GM19328 (cell line): ENCODE results near the gene AMZ1.
"Not testable (repeated sequence)": the region's sequence is repeated elsewhere in the genome, so short reads cannot be mapped to it uniquely, and the experiment has no call there.

ENCODE experiments used
- ATAC-seq: cut with Tn5 transposase; IDR thresholded peaks from one replicate; pipeline ENCODE4 v1.9.1; 2021; ENCODE audit warnings: mild to moderate bottlenecking, moderate library complexity; ENCODE audit not compliant: unreplicated experiment

The AMZ1 gene

DNA sequence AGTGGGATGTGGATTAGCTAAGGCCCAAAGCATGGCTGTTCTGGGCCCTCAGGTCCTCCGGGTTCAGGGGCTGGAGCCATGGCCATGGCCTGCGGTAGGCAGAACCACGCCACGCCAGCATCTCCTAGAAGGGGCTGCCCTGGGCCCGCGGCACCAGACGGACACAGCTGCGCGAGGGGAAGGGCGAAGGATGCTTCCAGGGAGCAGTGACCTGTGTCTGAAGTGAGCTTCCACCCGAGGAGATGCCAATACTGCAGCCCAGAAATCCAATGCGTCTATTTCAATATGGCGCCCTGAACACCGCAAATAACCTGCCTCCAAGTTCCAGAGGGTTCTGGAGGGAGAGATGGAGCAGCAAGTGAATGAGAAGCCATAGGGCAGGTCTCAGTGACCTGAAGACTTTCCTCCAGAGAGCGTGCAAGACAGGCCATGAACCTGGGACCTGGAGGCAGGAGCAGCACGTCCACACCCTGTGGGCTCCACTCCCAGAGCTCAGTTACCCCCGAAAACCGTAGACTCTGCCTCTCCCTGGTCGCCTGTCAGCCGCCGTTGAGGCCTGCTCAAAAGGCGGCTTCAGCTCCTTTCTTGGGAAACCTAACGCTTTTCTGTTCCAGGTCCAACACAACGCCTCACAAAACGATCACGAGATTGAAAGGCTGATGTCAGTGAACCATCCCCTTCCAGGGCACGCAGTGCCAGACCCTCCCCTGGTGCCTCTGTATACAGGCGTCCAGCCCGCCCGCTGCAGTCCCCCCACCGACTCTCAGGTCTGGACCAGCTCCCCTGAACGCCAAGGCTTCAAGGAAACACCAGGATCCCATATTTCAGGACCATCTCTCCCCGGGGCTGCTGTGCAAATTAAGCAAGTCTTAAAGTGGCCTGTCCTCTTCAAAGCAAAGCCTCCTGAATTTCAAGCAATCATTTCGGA lies 37.4 kb downstream of the AMZ1 start:
- ATAC-seq: no peak

DNA sequence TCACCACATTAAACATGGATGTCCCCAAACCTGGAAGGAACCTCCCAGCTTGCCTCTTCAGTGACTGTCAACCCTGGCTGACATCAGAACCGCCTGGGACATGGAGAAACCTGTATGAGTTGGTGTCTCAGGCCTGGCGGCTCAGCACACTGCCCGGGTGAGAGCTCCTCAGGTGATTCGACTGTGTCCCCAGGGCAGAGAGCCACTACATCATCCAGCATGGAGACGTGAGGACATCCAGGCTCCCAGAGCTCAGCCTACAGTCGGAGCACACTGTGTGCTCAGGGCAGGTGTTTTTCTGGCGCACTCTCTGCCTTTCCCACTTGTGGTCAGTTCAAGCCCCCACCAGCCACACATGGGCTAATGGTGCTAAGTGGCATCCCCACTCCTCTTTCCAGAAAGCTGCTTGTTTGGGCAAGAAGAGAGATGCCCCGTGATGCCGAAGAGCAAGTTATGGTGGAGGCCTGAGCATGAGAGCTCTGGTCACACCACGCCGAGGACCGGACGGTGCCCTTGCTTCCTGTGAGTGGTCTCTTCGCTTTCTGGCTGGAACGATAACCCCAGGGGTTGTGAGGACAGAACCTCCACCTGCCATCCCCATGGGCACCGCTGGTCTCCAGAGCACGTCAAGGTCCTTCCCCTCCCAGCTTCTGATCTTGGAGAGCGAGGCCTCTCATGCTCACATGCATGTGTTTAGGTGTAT lies 38.5 kb downstream of the AMZ1 start:
- no peak for ATAC-seq

DNA sequence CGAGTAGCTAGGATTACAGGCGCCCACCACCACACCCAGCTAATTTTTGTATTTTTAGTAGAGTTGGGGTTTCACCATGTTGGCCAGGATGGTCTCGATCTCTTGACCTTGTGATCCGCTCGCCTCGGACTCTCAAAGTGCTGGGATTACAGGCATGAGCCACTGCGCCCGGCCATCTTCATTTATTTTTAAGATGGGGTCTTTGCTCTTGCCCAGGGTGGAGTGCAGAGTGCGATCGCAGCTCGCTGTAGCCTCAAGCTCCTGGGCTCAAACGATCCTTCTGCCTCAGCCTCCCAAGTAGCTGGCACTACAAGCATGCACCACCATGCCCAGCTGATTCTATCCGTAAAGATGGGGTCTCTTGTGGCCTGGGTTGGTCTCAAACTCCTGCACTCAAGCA lies 39.2 kb downstream of the AMZ1 start:
- ATAC-seq: not testable (repeated sequence)

DNA sequence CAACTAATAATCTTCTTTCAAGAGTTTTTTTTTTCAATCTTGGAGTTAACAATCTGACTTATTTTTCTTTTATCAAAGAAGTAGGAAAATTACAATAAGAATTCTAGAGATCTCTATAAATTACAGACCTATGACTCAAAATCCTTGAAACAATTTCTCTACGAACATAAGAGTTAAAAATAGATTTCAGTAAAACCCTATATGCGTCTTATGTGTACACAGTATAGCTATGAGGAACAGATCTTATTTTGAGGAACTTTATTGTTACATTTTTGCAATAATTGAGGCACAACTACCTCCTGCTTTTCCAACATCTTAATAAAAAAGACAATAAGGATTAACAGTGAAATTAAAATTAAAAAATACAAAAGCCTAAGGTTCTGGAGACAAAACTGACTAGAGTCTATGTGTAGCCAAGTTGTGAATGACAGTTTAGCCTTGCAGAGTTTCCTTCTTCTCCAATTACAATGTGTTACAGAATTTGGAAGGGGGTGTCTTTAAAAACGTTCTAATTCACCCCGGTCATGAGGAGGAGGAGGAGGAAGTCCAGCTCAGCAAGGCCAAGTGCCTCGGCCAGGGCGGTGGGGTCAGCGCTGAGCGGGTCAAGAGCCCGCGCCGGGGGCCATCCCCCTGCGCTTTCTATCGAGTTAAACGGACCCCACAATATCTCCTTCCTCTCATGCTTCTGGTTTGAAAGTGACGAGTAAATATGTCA lies 40.5 kb downstream of the AMZ1 start:
- ATAC-seq: no peak

DNA sequence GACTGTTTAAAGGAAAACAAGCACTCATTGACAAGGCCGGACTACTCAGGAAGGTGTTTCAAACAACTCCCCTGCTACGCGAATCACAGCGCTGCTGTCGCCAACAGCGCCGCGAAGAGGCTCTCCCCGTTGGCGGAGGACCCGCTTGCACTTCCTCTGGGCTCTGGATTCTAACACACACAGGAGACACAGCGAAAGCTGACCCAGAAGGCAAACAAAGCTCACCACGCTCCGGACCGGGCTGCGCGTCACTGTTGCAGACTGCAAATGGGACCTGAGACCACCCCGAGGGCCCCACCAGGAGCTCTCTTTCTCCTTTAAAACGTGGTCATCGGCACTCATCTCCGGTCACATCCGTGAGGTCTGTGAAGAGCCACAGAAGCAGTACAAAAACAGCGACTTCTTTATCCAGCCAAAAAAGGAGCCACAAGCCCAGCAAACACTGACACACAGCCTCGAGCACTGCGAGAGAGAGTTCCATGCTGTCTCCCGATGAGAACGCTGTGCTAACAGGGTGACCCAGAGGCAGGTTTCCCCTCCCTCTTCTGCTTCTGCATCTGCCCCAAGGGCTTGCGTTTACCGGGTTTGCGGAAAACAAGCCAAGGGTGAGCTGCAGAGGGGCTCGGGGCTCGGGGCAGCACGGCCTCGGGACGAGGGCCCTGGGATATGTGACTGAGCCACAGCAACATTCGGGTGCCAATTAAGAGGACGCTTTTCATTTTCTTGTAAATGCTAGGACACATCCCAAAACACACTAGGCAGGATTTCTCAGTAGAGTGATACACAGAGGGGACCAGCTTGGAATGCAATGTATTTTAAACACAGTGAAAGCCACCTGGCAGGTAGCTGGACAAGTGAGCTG lies 41.3 kb downstream of the AMZ1 start:
- no peak for ATAC-seq

DNA sequence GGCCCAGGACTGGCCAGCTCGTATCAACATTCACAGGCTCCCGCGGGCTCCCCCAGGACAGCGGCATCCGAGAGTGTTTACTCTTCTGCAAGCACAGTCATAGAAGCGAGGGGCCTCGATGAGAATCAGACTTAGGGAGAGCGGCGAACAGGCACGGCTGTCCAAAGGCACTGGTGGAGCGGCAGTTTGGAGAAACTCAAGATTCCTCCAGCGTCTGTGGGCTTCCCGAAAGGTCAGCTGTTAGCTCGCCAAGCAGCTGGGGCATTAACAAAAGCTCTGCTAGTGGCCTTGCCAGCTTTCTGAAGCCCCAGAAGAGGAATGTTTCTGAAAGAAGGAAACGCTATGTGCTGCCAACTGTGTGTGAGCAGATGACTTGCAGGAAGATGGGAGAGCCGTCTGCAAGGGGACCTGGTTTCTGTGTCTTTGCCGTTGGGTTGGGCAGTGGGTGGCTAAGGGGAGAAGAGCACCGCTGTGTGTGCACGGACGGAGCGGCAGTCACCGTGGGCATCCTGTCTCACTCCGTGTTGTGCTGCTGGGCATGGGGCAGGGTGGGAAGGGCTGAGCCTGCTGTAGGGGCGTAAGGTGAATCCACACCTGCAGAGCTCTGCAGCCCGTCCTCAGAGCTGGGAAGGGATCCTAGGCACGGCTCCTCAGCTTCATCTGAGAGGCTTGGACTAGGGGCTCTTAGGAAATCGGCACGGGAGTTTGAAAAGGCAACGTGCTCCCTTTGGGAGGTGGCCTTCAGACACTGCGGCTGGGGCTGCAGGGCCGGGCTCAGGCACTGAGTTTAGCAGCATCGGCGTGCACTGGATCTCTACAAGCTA lies 42.1 kb downstream of the AMZ1 start:
- ATAC-seq: no peak

DNA sequence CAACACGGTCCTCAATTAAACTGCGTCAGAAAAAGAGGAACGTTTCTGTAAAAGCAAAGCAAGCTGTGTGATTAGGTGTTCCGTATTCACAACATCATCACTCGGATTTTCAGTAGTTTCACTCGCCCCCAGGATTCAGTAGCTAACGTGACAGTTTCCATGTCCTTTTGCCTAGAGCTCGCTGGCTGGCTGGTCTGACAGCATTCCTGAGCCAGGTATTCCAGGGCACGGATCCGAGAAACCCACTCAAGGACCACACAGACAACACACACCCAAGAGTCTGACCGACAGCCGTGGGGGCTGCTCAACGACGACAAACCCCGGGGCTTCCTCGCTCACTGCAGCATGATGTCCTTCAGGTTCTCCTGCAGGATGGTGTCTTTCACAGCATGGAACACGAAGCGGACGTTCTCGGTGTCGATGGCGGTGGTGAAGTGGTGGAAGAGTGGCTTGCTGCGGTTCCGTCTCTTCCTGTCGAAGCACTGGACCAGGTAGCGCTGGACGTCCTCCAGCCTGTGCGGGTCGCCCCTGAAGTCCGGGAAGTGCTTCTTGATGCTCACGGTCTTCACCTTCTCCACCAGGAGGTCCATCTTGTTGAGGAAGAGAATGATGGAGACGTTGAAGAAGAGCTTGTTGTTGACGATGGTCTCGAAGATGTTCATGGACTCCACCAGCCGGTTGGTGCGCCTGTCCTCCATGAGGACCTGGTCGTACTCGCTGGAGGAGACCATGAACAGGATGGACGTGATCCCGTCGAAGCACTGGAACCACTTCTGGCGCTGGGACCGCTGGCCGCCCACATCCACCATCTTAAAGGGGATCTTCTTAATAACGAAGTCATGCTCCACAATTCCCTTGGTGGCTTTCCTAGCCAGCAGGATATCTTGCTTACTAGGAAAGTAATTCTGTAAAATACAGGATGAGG lies 43.1 kb downstream of the AMZ1 start:
- no peak for ATAC-seq

DNA sequence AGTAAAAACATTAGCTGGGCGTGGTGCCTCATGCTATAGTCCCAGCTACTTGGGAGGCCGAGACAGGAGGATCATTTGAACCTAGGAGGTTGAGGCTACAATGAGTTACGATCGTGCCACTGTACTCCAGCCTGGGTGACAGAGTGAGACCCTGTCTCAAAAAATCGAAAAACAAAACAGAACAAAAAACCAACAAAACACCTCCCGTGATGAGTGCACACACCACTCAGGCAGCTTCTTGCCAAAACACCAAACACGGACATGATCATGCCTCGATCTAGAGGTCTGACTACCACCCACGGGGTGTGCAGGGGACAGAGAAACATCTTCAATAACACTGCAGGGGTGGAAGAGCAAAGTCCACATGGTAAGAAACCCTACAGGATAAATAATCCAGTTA lies 44.4 kb downstream of the AMZ1 start:
- ATAC-seq: no peak

DNA sequence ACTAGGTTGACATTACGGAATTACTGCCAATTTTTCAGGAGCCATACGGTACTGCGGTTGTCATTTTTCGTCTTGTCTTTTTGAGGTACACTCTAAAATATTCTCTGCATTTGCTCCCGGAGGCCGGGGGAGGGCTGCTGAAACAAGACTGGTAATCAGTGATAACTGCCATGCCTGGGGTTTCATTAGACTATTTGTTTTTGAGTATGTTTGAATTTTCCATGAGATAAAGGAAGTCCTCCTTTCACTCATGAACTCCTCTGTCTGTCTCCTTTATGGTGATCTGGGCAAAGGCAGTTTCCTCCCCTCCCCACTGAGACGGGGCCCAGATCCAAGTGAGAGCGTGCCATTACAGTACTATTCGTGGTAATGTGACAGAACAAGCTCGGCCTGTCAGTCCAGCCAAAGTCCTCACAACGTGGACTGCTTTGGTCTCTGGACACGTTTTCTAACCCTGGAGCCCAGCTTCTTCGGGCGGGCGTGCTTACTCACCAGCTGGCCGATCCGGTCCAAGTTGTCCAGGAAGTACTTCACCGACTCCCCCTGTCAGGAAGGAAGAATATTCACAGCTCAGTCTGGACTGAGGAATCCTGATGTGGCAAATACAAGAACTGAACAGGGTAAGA lies 45.1 kb downstream of the AMZ1 start:
- ATAC-seq: no peak

DNA sequence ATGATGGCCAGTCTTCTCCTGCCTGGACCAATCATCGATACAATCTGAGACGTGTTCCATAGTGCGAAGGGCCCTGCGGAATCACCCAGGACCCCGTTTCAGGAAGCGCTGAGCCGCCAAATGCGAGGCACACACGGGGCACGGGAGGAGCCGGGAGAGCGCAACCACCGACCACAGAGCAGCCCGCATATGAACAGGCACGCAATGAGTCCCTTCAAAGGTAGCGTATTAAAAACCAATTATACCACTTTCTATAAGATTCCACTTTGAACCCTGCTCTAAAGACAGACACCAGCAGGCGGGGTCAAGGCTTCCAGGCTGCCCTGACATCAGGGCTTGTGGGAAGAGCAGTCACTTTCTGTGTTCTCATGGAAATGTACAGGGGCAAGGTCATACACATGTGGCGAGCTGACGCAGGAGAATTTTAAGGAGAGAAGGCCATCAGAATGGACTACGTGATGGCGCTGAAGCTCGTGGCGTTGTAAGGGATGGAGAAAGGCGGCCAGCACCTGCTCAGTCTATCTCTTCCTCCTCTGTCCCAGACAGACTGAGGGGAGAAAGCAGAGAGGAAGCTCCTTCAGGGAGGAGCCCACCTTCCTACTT lies 46.2 kb downstream of the AMZ1 start:
- ATAC-seq: no peak

DNA sequence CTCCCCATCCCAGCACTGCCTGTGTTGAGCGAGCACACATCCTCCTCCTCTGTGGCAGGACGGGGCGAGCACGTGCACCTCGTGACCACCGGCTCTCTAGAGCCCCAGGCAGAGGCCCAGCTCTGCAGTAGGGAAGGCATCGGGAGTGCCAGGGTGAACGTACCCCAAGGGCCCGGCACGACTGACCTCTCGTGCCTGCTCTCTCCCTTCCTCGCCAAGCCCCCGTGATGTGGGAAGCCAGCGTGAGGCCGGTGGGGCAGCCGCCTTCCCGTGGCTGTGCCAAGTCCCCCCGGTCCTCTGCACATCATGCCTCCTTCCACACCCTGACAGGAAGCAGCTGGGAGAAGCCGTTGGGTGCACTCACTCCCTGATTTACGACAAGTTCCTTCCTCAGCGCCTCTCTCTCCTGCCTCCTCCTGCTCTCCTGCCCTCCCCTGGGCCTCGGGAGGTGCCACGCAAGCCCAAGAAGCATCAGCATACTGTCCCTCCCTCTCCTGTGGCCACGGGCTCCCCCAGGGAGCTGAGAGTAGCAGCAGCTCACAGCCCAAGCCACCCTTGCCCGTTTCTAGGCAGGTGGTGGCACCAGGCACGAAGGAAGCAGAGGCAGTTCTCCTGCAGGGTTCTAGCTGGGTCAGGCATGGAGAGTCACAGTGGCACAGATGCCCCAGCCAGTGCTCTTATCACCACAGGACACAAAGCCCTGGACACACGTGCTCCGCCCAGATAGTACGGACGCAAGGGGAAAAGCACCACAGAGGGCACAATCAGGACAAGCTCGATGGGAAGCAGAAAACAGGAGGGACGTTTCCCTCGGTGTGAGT lies 47.0 kb downstream of the AMZ1 start:
- no peak for ATAC-seq

DNA sequence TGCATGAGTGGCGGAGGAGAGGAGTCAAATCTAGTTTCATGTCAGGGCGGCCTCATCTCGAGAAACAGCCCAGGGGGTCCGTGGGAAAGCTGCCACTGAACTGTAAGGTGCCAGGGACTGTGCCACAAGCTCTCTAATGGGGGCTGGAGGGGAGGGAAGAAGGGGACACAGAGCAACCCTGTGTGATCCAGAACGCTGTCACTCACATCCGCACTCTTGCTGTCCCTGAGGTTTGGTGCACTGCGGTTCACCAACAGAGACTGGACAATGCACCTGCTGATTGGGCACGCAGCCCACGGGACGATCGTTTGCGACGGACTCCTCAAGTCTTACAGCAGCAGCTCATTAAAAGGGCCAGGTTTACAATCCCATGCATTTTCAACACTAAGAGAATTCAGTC lies 47.7 kb downstream of the AMZ1 start:
- ATAC-seq: no peak

DNA sequence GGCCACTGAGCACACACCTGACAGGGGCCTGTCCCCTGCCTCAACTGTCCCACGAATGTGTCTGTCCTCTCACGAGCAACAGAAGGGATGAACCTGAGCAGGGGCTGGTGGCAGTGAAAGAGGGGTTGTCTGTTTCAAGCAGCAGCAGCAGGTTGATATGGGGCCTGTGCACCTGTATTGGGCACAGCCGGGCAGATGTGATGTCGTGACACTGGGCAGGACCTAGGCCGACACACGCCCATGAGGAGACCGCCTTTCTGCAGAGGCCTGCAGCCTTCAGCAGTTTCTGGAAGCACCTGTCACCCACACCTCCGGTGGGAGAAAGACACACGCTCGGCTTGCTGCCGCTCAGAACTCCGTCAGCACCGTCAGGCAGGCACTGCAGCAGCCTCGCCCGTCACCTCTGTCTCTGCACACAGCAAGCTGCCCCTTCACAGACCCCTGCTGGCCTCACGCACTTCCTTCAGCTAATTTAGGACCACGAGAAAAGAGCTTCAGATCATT lies 48.5 kb downstream of the AMZ1 start:
- no peak for ATAC-seq

DNA sequence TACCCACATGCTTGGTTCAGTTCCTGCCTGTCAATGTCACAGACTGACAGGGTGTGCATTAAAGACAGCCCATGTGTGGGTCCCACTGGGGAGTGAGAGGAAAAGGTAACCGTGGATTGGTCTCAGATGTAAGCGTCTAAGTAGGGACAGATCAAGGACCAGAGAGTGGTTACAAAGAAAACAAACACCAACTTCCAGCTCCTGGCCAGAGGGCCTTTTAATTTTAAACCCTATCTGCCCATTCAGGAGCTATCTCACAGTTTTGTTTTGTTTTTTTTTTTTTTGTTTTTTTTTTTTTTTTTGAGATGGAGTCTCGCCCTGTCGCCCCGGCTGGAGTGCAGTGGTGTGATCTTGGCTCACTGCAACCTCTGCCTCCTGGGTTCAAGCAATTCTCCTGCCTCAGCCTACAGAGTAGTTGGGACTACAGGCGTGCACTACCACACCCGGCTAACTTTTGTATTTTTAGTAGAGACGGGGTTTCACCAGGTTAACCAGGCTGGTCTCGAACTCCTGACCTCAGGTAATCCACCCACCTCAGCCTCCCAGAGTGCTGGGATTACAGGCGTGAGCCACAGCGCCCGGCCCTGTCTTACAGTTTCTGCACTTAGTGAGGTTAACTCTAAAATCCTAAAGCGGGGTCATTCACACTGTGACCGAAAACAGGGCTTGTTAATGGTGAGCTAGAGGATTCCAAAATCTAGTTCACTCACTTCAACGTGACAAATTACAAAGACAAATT lies 49.2 kb downstream of the AMZ1 start:
- ATAC-seq: not testable (repeated sequence)

DNA sequence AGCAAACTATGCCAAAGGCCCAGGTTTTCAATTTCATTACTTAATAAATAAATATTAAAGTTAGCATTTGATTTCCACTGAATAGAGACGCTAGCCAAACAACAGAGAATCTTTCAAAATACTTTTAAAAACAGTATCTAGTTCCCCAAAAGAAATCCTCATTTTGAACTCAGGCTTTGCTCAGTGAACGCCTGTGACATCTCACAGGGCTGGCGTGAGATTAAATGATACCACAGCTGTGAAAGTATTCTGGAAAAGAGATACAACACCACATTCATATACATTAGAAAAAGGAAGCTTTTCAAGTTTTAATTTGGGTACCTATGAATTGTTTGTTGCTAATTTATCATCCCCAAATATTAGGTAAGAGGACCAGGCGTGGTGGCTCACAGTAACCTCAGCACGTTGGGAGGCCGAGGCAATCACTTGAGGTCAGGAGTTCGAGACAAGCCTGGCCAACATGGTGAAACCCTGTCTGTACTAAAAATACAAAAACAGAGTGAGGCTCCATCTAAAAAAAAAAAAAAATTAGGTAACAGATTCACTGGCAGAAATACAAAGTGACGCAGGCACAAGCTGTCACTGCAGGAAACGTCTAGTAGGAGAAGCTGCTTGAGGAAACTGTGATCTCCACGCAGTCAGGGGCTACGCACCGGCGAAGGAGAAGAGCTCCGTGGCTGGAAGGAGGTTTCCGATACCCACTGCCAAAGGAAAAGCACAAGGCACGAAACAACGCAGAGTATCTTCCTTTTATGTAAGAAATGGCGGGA lies 50.0 kb downstream of the AMZ1 start:
- no peak for ATAC-seq
